Measurements from ENCODE around the gene MPPE1.

- TF ChIP-seq, protein P1, sequence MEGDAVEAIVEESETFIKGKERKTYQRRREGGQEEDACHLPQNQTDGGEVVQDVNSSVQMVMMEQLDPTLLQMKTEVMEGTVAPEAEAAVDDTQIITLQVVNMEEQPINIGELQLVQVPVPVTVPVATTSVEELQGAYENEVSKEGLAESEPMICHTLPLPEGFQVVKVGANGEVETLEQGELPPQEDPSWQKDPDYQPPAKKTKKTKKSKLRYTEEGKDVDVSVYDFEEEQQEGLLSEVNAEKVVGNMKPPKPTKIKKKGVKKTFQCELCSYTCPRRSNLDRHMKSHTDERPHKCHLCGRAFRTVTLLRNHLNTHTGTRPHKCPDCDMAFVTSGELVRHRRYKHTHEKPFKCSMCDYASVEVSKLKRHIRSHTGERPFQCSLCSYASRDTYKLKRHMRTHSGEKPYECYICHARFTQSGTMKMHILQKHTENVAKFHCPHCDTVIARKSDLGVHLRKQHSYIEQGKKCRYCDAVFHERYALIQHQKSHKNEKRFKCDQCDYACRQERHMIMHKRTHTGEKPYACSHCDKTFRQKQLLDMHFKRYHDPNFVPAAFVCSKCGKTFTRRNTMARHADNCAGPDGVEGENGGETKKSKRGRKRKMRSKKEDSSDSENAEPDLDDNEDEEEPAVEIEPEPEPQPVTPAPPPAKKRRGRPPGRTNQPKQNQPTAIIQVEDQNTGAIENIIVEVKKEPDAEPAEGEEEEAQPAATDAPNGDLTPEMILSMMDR (IDR thresholded peaks at IDR 0.05), result no peak
- no peak for TF ChIP-seq POLR2A (IDR thresholded peaks at IDR 0.05)
These were observed 47.3 kb downstream of the MPPE1 start for GRCh38 chr18:11860594-11861450.

All from vagina (tissue), 2 donors.